CD4-positive, CD25-positive, alpha-beta regulatory T cell (primary cell): ENCODE results near the gene KCNA4. TPM values are rescaled to one million over a fixed set of nuclear protein-coding genes. Genes with fewer than 3 reads are reported as not detected.
"Not testable (repeated sequence)": the region's sequence is repeated elsewhere in the genome, so short reads cannot be mapped to it uniquely, and the experiment has no call there.

Experiments
- ATAC-seq, 2 donors: fragments of 150-1000 bp; cut with Tn5 transposase; one replicate each; pipeline ENCODE4 v1.10.0; 2021; ENCODE audit warnings: low read depth in 2 of 2, moderate number of reproducible peaks in 2 of 2, moderate library complexity in 1 of 2
- DNase-seq, 3 donors: peaks; one replicate each; pipeline versions ENCODE4 v3.0.0 to v3.0.0-alpha.2; 2012 to 2022; ENCODE audit warnings: mixed read lengths in 1 of 3
- H3K27ac ChIP-seq: one replicate; pipeline ENCODE4 v1.7.0; 2013; ENCODE audit warnings: mild to moderate bottlenecking, low read length; ENCODE audit not compliant: insufficient read depth, poor library complexity, severe bottlenecking
- H3K27me3 ChIP-seq: one replicate; pipeline ENCODE4 v1.7.0; 2013; ENCODE audit warnings: low read length; ENCODE audit not compliant: control insufficient read depth, insufficient read depth
- H3K36me3 ChIP-seq: one replicate; pipeline ENCODE4 v1.7.0; 2013; ENCODE audit warnings: mild to moderate bottlenecking, low read length, moderate library complexity; ENCODE audit not compliant: control insufficient read depth, insufficient read depth
- H3K4me1 ChIP-seq: 2 replicates; pipeline ENCODE4 v1.7.0; 2013; ENCODE audit warnings: mild to moderate bottlenecking, low read length; ENCODE audit not compliant: insufficient read depth, control insufficient read depth, poor library complexity, severe bottlenecking
- H3K4me3 ChIP-seq: one replicate; pipeline ENCODE4 v1.7.0; 2013; ENCODE audit warnings: low read depth, mild to moderate bottlenecking, low read length, moderate library complexity
- H3K9me3 ChIP-seq, 2 experiments: 1 replicate in 1 of 2; 2 replicates in 1 of 2; pipeline ENCODE4 v1.7.0; 2013; ENCODE audit warnings: low read length in 2 of 2, mild to moderate bottlenecking in 1 of 2, moderate library complexity in 1 of 2; ENCODE audit not compliant: control insufficient read depth in 2 of 2
- H3K27ac Mint-ChIP-seq, 3 donors: one replicate each; pipeline ENCODE4 v1.8.0; 2020 to 2022; ENCODE audit warnings: mild to moderate bottlenecking in 3 of 3, mixed read lengths in 3 of 3, moderate library complexity in 2 of 3
- H3K27me3 Mint-ChIP-seq: one replicate; pipeline ENCODE4 v1.8.0; 2022; ENCODE audit warnings: mild to moderate bottlenecking, mixed read lengths
- H3K36me3 Mint-ChIP-seq: one replicate; pipeline ENCODE4 v1.8.0; 2020; ENCODE audit warnings: mixed read lengths
- H3K4me1 Mint-ChIP-seq, 4 donors: one replicate each; pipeline ENCODE4 v1.8.0; 2020 to 2022; ENCODE audit warnings: mixed read lengths in 4 of 4, mild to moderate bottlenecking in 1 of 4
- H3K4me3 Mint-ChIP-seq, 4 donors: one replicate each; pipeline ENCODE4 v1.8.0; 2020 to 2022; ENCODE audit warnings: mild to moderate bottlenecking in 4 of 4, mixed read lengths in 4 of 4, moderate library complexity in 3 of 4
- H3K9me3 Mint-ChIP-seq, 7 donors: one replicate each; pipeline ENCODE4 v1.8.0; 2020 to 2022; ENCODE audit warnings: mixed read lengths in 7 of 7, mild to moderate bottlenecking in 3 of 7, moderate library complexity in 2 of 7
- polyA plus RNA-seq, 4 donors: library from polyadenylated mRNA; unstranded; fragments of 300-500 nt; fragmentation: Illumina TruSeq; gene quantifications; one replicate each; pipeline ENCODE4 v1.2.3, GENCODE V29; 2021
- total RNA-seq: library from RNA; stranded (reverse); gene quantifications from one replicate; pipeline ENCODE4 v1.2.3, GENCODE V29; 2022

KCNA4 gene
- total and polyA plus RNA-seq, 5 donors from 2014 or later, result not detected

- Mint-ChIP-seq H3K27me3 (no peaks in the 10 kb centered on the region), H3K36me3 (no peaks in the 10 kb centered on the region), H3K4me3 (no peak overlapping the region), H3K9me3 (peaks cover 0 to 13% (median 2%) of the 10 kb centered on the region in 7 donors), H3K27ac (no peak overlapping the region), H3K4me1 (no peaks in the 10 kb centered on the region)
- H3K4me1 ChIP-seq, result no peaks in the 10 kb centered on the region
- H3K4me3 ChIP-seq, result no peak overlapping the region
- H3K9me3 ChIP-seq, result no peaks in the 10 kb centered on the region
- no peak overlapping the region for H3K27ac ChIP-seq
- DNase-seq (no peak), ATAC-seq (no peak)
- no peaks in the 10 kb centered on the region for H3K36me3 ChIP-seq
- H3K27me3 ChIP-seq, result no peaks in the 10 kb centered on the region
Observed at GRCh38 chr11:29989174-29989970, 27.5 kb downstream of the KCNA4 start.

GRCh38 chr11:29985248-29985647, 31.6 kb downstream of the KCNA4 start:
- Mint-ChIP-seq H3K27ac (no peak overlapping the region), H3K9me3 (peaks cover 0 to 9% (median 2%) of the 10 kb centered on the region in 7 donors), H3K4me1 (no peaks in the 10 kb centered on the region), H3K4me3 (no peak overlapping the region), H3K36me3 (no peaks in the 10 kb centered on the region), H3K27me3 (no peaks in the 10 kb centered on the region)
- ATAC-seq (no peak), DNase-seq (no peak)
- H3K4me3 ChIP-seq, result no peak overlapping the region
- no peaks in the 10 kb centered on the region for H3K9me3 ChIP-seq
- no peaks in the 10 kb centered on the region for H3K4me1 ChIP-seq
- H3K27ac ChIP-seq, result no peak overlapping the region
- no peaks in the 10 kb centered on the region for H3K27me3 ChIP-seq
- no peaks in the 10 kb centered on the region for H3K36me3 ChIP-seq

DNA sequence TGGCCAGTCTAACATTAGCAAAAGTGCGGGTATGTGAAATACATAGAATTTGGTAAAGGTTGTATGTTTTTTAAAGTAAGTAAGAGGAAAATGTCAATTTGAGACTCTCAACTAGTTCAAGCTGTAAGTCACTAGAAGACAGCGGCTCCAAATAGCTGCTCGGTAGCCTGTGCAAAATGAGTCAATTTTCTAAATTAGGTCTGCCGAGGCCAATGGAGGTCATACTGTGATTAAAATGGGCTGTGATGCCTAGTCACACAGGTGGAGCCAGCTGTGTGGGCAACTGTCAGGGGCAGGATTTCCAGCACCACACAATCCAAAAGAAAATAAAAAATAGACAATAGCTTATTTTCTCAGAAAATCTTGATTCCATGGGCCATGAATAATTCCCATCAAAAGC, 32.3 kb downstream of the KCNA4 start:
- peaks cover 0 to 9% (median 2%) of the 10 kb centered on the region in 7 donors for H3K9me3 Mint-ChIP-seq
- no peak overlapping the region for H3K27ac Mint-ChIP-seq
- H3K27me3 Mint-ChIP-seq, result no peaks in the 10 kb centered on the region

DNA sequence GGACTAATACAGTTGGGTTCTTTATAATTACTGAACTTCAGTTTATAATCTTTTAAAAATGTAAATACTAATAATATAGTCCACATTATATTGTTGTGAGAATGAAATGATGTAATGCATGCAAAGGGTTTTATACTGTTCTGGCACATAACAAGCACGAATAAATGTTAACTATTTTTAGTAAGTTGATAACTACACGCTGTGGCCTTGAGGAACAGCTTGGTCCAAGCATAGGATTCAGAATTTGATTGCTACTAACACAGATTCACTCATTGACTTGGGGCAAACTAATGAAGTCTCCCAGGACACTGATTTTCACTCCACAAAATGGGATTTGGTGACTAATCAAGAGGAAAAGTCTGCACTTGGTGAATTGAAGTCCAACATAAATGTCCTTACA, 38.3 kb downstream of the KCNA4 start:
- no peak overlapping the region for H3K4me3 Mint-ChIP-seq
- H3K9me3 Mint-ChIP-seq, result peaks cover 0 to 25% (median 6%) of the 10 kb centered on the region in 7 donors
- ATAC-seq (no peak), DNase-seq (no peak)
- H3K27me3 ChIP-seq, result no peaks in the 10 kb centered on the region
- no peak overlapping the region for H3K27ac Mint-ChIP-seq
- no peaks in the 10 kb centered on the region for H3K9me3 ChIP-seq
- no peaks in the 10 kb centered on the region for H3K4me1 ChIP-seq
- H3K4me3 ChIP-seq, result no peak overlapping the region
- H3K27ac ChIP-seq, result no peak overlapping the region
- H3K36me3 Mint-ChIP-seq, result peaks cover 5% of the 10 kb centered on the region
- no peaks in the 10 kb centered on the region for H3K36me3 ChIP-seq
- no peaks in the 10 kb centered on the region for H3K4me1 Mint-ChIP-seq
- H3K27me3 Mint-ChIP-seq, result no peaks in the 10 kb centered on the region

More for the DNA sequence above, 32.3 kb downstream of the KCNA4 start:
- ATAC-seq (no peak), DNase-seq (no peak)
- Histone ChIP-seq H3K36me3 (no peaks in the 10 kb centered on the region), H3K27ac (no peak overlapping the region), H3K4me3 (no peak overlapping the region), H3K9me3 (no peaks in the 10 kb centered on the region), H3K27me3 (no peaks in the 10 kb centered on the region), H3K4me1 (no peaks in the 10 kb centered on the region)
- Mint-ChIP-seq H3K4me3 (no peak overlapping the region), H3K36me3 (no peaks in the 10 kb centered on the region), H3K4me1 (no peaks in the 10 kb centered on the region)

DNA sequence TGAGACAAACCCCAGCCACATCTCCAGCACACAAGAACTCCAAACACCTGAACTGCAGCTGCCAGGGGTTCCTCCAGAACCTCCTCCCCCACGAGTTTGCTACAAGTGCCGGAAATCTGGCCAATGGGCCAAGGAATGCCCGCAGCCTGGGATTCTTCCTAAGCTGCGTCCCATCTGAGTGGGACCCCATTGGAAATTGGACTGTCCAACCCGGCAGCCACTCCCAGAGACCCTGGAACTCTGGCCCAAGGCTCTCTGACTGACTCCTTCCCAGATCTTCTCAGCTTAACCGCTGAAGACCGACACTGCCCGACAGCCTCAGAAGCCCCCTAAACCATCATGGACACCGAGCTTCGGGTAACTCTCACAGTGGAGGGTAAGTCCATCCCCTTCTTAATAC, 41.2 kb downstream of the KCNA4 start:
- H3K36me3 Mint-ChIP-seq, H3K4me1 ChIP-seq, H3K27me3 ChIP-seq, H3K9me3 ChIP-seq, ATAC-seq, H3K4me3 ChIP-seq, H3K27ac ChIP-seq, DNase-seq, H3K36me3 ChIP-seq, H3K27ac Mint-ChIP-seq, H3K27me3 Mint-ChIP-seq, H3K4me1 Mint-ChIP-seq, H3K4me3 Mint-ChIP-seq: not testable (repeated sequence)
- peaks cover 3 to 27% (median 6%) of the 10 kb centered on the region in 7 donors for H3K9me3 Mint-ChIP-seq

DNA sequence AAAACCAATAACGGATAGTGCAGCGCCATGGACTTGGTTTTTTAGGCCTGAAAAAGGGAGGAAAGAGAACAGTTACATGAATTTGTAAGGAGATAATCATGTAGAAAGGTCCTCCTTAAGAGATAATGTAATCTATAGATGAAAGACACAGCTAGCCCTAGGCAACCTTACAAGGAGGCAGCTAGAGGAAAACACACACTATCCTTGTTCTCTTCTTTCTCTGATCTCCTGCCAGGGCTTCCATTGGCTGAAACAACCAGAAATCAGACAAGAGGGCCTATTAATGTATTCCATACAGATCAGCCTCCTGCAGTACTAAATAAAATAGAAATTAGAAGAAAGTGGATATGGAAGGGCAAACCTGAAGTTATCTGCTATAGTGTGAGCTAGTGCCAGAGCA, 53.0 kb downstream of the KCNA4 start:
- no peaks in the 10 kb centered on the region for H3K36me3 ChIP-seq
- Mint-ChIP-seq H3K4me3 (no peak overlapping the region), H3K27me3 (no peaks in the 10 kb centered on the region), H3K9me3 (peaks cover 0 to 12% (median 4%) of the 10 kb centered on the region in 7 donors), H3K4me1 (no peaks in the 10 kb centered on the region), H3K36me3 (no peaks in the 10 kb centered on the region), H3K27ac (no peak overlapping the region)
- H3K9me3 ChIP-seq, result no peaks in the 10 kb centered on the region
- no peaks in the 10 kb centered on the region for H3K27me3 ChIP-seq
- H3K4me1 ChIP-seq, result no peaks in the 10 kb centered on the region
- H3K4me3 ChIP-seq, result no peak overlapping the region
- no peak overlapping the region for H3K27ac ChIP-seq
- ATAC-seq (no peak), DNase-seq (no peak)

- peaks cover 0 to 10% (median 4%) of the 10 kb centered on the region in 7 donors for H3K9me3 Mint-ChIP-seq
- H3K4me1 ChIP-seq, result no peaks in the 10 kb centered on the region
Observed at GRCh38 chr11:29963036-29963435, 53.8 kb downstream of the KCNA4 start.

GRCh38 chr11:29962243-29962642, 54.6 kb downstream of the KCNA4 start:
- H3K27me3 ChIP-seq, result no peaks in the 10 kb centered on the region
- H3K27ac ChIP-seq, result no peak overlapping the region
- no peak overlapping the region for H3K4me3 Mint-ChIP-seq
- H3K4me3 ChIP-seq, result no peak overlapping the region
- no peak for ATAC-seq
- H3K9me3 Mint-ChIP-seq, result peaks cover 0 to 10% (median 4%) of the 10 kb centered on the region in 7 donors
- H3K27ac Mint-ChIP-seq, result no peak overlapping the region
- no peaks in the 10 kb centered on the region for H3K27me3 Mint-ChIP-seq
- H3K36me3 ChIP-seq, result no peaks in the 10 kb centered on the region
- no peaks in the 10 kb centered on the region for H3K4me1 Mint-ChIP-seq
- H3K4me1 ChIP-seq, result no peaks in the 10 kb centered on the region
- DNase-seq, result no peak
- no peaks in the 10 kb centered on the region for H3K36me3 Mint-ChIP-seq
- H3K9me3 ChIP-seq, result no peaks in the 10 kb centered on the region

More at GRCh38 chr11:29963036-29963435, 53.8 kb downstream of the KCNA4 start:
- Mint-ChIP-seq H3K36me3 (no peaks in the 10 kb centered on the region), H3K4me1 (no peaks in the 10 kb centered on the region), H3K4me3 (no peak overlapping the region), H3K27me3 (no peaks in the 10 kb centered on the region), H3K27ac (no peak overlapping the region)
- ATAC-seq, result no peak
- no peaks in the 10 kb centered on the region for H3K27me3 ChIP-seq
- no peak overlapping the region for H3K27ac ChIP-seq
- no peak for DNase-seq
- no peaks in the 10 kb centered on the region for H3K9me3 ChIP-seq
- H3K4me3 ChIP-seq, result no peak overlapping the region
- no peaks in the 10 kb centered on the region for H3K36me3 ChIP-seq
